GM18498 (cell line): Measurements from ENCODE around the gene NAV2.

Source experiments
- ATAC-seq: cut with Tn5 transposase; IDR thresholded peaks from one replicate; pipeline ENCODE4 v1.9.1; 2021; ENCODE audit warnings: mild to moderate bottlenecking, moderate library complexity; ENCODE audit not compliant: unreplicated experiment

The NAV2 gene

GRCh38 chr11:19827399-19828135 is 114.9 kb downstream of the NAV2 start:
- ATAC-seq = no peak

- ATAC-seq = no peak
These were observed 115.9 kb downstream of the NAV2 start for GRCh38 chr11:19828382-19829108.

GRCh38 chr11:19829109-19829837 is 116.6 kb downstream of the NAV2 start:
- no peak for ATAC-seq

- ATAC-seq = no peak
These were observed 119.6 kb downstream of the NAV2 start for GRCh38 chr11:19832086-19832750.

- no peak for ATAC-seq
These were observed 120.3 kb downstream of the NAV2 start for GRCh38 chr11:19832901-19833300.

- no peak for ATAC-seq
These were observed 122.1 kb downstream of the NAV2 start for GRCh38 chr11:19834771-19835170.

GRCh38 chr11:19836666-19837065 is 124.0 kb downstream of the NAV2 start:
- no peak for ATAC-seq

- no peak for ATAC-seq
These were observed 126.5 kb downstream of the NAV2 start for GRCh38 chr11:19838994-19839768.

GRCh38 chr11:19840961-19841360 is 128.3 kb downstream of the NAV2 start:
- no peak for ATAC-seq

- no peak for ATAC-seq
These were observed 129.9 kb downstream of the NAV2 start for GRCh38 chr11:19842505-19842904.

- ATAC-seq = no peak
These were observed 130.4 kb downstream of the NAV2 start for GRCh38 chr11:19843079-19843478.

- no peak for ATAC-seq
These were observed 131.4 kb downstream of the NAV2 start for GRCh38 chr11:19844012-19844411.

GRCh38 chr11:19844806-19845205 is 132.2 kb downstream of the NAV2 start:
- no peak for ATAC-seq

GRCh38 chr11:19845626-19846025 is 133.0 kb downstream of the NAV2 start:
- no peak for ATAC-seq

- no peak for ATAC-seq
These were observed 134.1 kb downstream of the NAV2 start for GRCh38 chr11:19846654-19847305.

- no peak for ATAC-seq
These were observed 135.6 kb downstream of the NAV2 start for GRCh38 chr11:19848219-19848618.

GRCh38 chr11:19849107-19849789 is 136.6 kb downstream of the NAV2 start:
- no peak for ATAC-seq

- no peak for ATAC-seq
These were observed 137.4 kb downstream of the NAV2 start for GRCh38 chr11:19849947-19850593.

GRCh38 chr11:19852288-19852687 is 139.7 kb downstream of the NAV2 start:
- no peak for ATAC-seq
